Measurements from ENCODE around the gene UPF2. TPM values are rescaled to one million over a fixed set of nuclear protein-coding genes. Genes with fewer than 3 reads are reported as not detected.

Gene UPF2
- polyA plus RNA-seq, 1 donor (not counting 4 experiments of a cell fraction or from before 2014, with no cell fraction given) = 20.3 TPM

DNA sequence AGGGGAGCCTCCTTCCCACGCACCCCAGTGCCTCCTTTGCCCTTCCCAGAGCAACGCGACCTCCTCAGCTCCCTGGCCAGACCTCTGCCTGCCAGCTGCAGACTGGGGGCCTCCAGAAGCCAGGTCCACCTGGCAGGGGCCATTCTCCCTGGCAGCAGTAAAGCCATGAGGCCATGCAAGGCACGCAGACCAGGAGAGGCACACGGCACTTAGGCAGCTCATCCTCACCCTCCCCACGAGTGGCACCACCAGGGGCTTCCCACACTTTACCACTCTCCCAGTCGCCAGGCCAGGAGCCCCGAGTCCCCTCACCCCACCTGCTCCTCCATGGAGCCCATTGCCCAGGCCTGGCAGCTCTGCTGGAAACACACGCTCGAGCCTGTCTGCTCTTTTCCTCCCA is 134.1 kb downstream of the UPF2 start:
- Histone ChIP-seq H3K36me3 (ENCODE audit: control insufficient read depth in 2 of 2, extremely low read depth in 1 of 2, insufficient read depth in 2 of 2, low read length in 2 of 2) (no peaks in the 10 kb centered on the region), H3K27ac (ENCODE audit: control insufficient read depth, insufficient read depth, low read length) (no peak overlapping the region), H3K27me3 (ENCODE audit: control insufficient read depth, extremely low read depth, insufficient read depth, low read length) (no peaks in the 10 kb centered on the region), H2AFZ (ENCODE audit: control insufficient read depth, low read length) (no peak overlapping the region), H4K20me1 (ENCODE audit: control insufficient read depth, extremely low read depth, insufficient read depth, low read length) (no peaks in the 10 kb centered on the region), H3K9me3 (ENCODE audit: control insufficient read depth, low read depth, low read length) (no peaks in the 10 kb centered on the region), H3K79me2 (ENCODE audit: control insufficient read depth, insufficient read depth, low read length) (no peaks in the 10 kb centered on the region), H3K4me3 (ENCODE audit: control insufficient read depth in 2 of 3, extremely low read depth in 1 of 3, insufficient read depth in 2 of 3, low read depth in 1 of 3, low read length in 3 of 3) (no peak overlapping the region), H3K9me1 (ENCODE audit: control insufficient read depth, extremely low read depth, insufficient read depth, low read length) (no peaks in the 10 kb centered on the region), H3K4me2 (ENCODE audit: control insufficient read depth, extremely low read depth, insufficient read depth, low read depth, low read length) (no peak overlapping the region), H3K9ac (ENCODE audit: control insufficient read depth, extremely low read depth, insufficient read depth, low read length) (no peak overlapping the region), H3K4me1 (ENCODE audit: control insufficient read depth, extremely low read depth, insufficient read depth, low read length) (no peaks in the 10 kb centered on the region)
- no peak for FAIRE-seq
- DNase-seq (ENCODE audit: low read depth, low spot score) = no peak
- TF ChIP-seq CTCF (optimal IDR thresholded peaks at IDR 0.05 in 1 of 3, IDR thresholded peaks at IDR 0.05 in 1 of 3, conservative IDR thresholded peaks at IDR 0.05 in 1 of 3; ENCODE audit: extremely low read depth in 1 of 3, insufficient read depth in 2 of 3, low read length in 3 of 3) = no peak
- TF ChIP-seq EZH2 (IDR thresholded peaks at IDR 0.05; ENCODE audit: low read length) = no peak
- dilution Hi-C loops (cut with MboI; ENCODE audit: extremely low pct_ligation_motif_present, low sequenced_read_pairs) = no loop called here

DNA sequence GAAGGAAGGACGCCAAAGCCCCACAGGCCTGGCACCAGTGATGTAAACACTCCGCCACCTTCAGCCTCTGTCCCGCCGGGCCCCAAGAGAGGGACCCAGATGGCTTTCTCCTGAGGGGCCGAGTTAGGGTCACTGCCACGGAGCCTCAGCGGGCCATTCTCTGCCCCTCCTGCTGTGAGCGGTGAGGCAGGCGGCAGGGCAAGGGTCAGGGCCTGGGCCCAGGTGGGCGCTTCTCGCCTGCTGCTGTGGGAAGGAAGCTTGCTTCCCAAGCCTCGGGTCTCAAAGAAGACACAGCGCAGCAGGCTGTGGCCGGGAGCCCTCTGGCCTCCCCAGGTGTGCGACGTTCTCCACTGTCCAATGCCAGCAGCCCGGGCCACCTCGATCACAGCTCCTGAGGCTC is 134.7 kb downstream of the UPF2 start:
- no peak for DNase-seq (ENCODE audit: low read depth, low spot score)
- H3K36me3 ChIP-seq (ENCODE audit: control insufficient read depth in 2 of 2, extremely low read depth in 1 of 2, insufficient read depth in 2 of 2, low read length in 2 of 2) = no peaks in the 10 kb centered on the region
- no peaks in the 10 kb centered on the region for H3K9me1 ChIP-seq (ENCODE audit: control insufficient read depth, extremely low read depth, insufficient read depth, low read length)
- no peak for TF ChIP-seq CTCF (optimal IDR thresholded peaks at IDR 0.05 in 1 of 3, IDR thresholded peaks at IDR 0.05 in 1 of 3, conservative IDR thresholded peaks at IDR 0.05 in 1 of 3; ENCODE audit: extremely low read depth in 1 of 3, insufficient read depth in 2 of 3, low read length in 3 of 3)
- TF ChIP-seq EZH2 (IDR thresholded peaks at IDR 0.05; ENCODE audit: low read length) = no peak
- no peak for FAIRE-seq
- no peak overlapping the region for H3K4me3 ChIP-seq (ENCODE audit: control insufficient read depth in 2 of 3, extremely low read depth in 1 of 3, insufficient read depth in 2 of 3, low read depth in 1 of 3, low read length in 3 of 3)
- H3K9ac ChIP-seq (ENCODE audit: control insufficient read depth, extremely low read depth, insufficient read depth, low read length) = no peak overlapping the region
- H3K9me3 ChIP-seq (ENCODE audit: control insufficient read depth, low read depth, low read length) = no peaks in the 10 kb centered on the region
- H3K4me2 ChIP-seq (ENCODE audit: control insufficient read depth, extremely low read depth, insufficient read depth, low read depth, low read length) = no peak overlapping the region
- no peaks in the 10 kb centered on the region for H3K4me1 ChIP-seq (ENCODE audit: control insufficient read depth, extremely low read depth, insufficient read depth, low read length)
- H3K79me2 ChIP-seq (ENCODE audit: control insufficient read depth, insufficient read depth, low read length) = no peaks in the 10 kb centered on the region
- dilution Hi-C loops (cut with MboI; ENCODE audit: extremely low pct_ligation_motif_present, low sequenced_read_pairs) = no loop called here
- H3K27me3 ChIP-seq (ENCODE audit: control insufficient read depth, extremely low read depth, insufficient read depth, low read length) = no peaks in the 10 kb centered on the region
- H2AFZ ChIP-seq (ENCODE audit: control insufficient read depth, low read length) = no peak overlapping the region
- H3K27ac ChIP-seq (ENCODE audit: control insufficient read depth, insufficient read depth, low read length) = no peak overlapping the region
- no peaks in the 10 kb centered on the region for H4K20me1 ChIP-seq (ENCODE audit: control insufficient read depth, extremely low read depth, insufficient read depth, low read length)
